GM23338 (cell line): ENCODE data around the gene CDKAL1.
"Not testable (repeated sequence)": the region's sequence is repeated elsewhere in the genome, so short reads cannot be mapped to it uniquely, and the experiment has no call there.

Experiments
- CREB1 ChIP-seq: fragments of 250-450 bp; sonication (Bioruptor Pico); IDR thresholded peaks from 2 replicates; pipeline ENCODE4 v1.5.0; 2020; ENCODE audit warnings: low read depth, mild to moderate bottlenecking, moderate library complexity
- EZH2 ChIP-seq: fragments of 200-600 bp; sonication (generic); IDR thresholded peaks from one replicate; pipeline ENCODE4 v1.8.0; 2017; ENCODE audit warnings: antibody characterized with exemption, mild to moderate bottlenecking, low read depth; ENCODE audit not compliant: unreplicated experiment
- EZH2phosphoT487 ChIP-seq: fragments of 200-600 bp; sonication (generic); IDR thresholded peaks from one replicate; pipeline ENCODE4 v1.8.1; 2018; ENCODE audit warnings: antibody characterized with exemption; ENCODE audit not compliant: unreplicated experiment
- JUNB ChIP-seq: IDR thresholded peaks from one replicate; pipeline ENCODE4 v1.6.1; 2016; ENCODE audit warnings: antibody characterized with exemption; ENCODE audit not compliant: unreplicated experiment
- NANOG ChIP-seq: IDR thresholded peaks from 2 replicates; pipeline ENCODE4 v1.6.1; 2016; ENCODE audit warnings: antibody characterized with exemption, borderline replicate concordance
- POLR2AphosphoS5 ChIP-seq: IDR thresholded peaks from 2 replicates; pipeline ENCODE4 v1.6.1; 2016; ENCODE audit warnings: antibody characterized with exemption, low read depth
- STAT1 ChIP-seq: IDR thresholded peaks from one replicate; pipeline ENCODE4 v1.6.1; 2016; ENCODE audit warnings: antibody characterized with exemption; ENCODE audit not compliant: unreplicated experiment
- ZNF114 ChIP-seq: fragments of 250-450 bp; sonication (Bioruptor Pico); IDR thresholded peaks from 2 replicates; pipeline ENCODE4 v1.5.0; 2020; ENCODE audit warnings: mild to moderate bottlenecking, moderate library complexity
- TF ChIP-seq, protein P1 (sequence below), 2 experiments: fragments of 200-600 bp in 1 of 2; sonication (generic) in 1 of 2; conservative IDR thresholded peaks; 2 replicates each; pipeline versions ENCODE4 v1.5.1 to v1.6.1; 2016 to 2017; ENCODE audit warnings: antibody characterized with exemption in 2 of 2, low read depth in 2 of 2, mild to moderate bottlenecking in 2 of 2, moderate library complexity in 1 of 2
- TF ChIP-seq, protein P2 (sequence below): IDR thresholded peaks from 2 replicates; pipeline ENCODE4 v1.6.1; 2016; ENCODE audit warnings: antibody characterized with exemption
- TF ChIP-seq, protein P3 (sequence below): IDR thresholded peaks from one replicate; pipeline ENCODE4 v1.6.1; 2018; ENCODE audit warnings: antibody characterized with exemption; ENCODE audit not compliant: unreplicated experiment
- TF ChIP-seq, protein P4 (sequence below): fragments of 250-450 bp; sonication (Bioruptor Pico); IDR thresholded peaks from 2 replicates; pipeline ENCODE4 v1.5.0; 2020; ENCODE audit warnings: mild to moderate bottlenecking, moderate library complexity

DNA sequence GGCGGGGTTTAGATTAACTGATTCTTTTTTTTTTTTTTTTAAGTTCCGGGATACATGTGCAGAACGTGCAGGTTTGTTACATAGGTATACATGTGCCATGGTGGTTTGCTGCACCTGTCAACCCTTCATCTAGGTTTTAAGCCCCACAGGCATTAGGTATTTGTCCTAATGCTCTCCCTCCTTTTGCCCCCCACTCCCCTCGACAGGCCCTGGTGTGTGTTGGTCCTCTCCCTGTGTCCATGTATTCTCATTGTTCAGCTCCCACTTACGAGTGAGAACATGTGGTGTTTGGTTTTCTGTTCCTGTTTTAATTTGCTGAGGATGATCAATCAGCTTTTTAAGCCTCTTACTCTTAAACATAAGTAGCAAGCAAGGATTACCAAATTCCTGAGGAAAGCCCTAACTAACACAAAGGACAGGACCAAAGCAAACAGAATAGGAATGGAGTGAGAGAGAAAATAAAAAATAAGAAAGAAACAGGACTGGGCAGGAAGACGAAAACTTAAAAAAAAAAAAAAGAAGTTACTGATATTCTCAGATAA, 558.0 kb downstream of the CDKAL1 start:
- TF ChIP-seq, protein P1, sequence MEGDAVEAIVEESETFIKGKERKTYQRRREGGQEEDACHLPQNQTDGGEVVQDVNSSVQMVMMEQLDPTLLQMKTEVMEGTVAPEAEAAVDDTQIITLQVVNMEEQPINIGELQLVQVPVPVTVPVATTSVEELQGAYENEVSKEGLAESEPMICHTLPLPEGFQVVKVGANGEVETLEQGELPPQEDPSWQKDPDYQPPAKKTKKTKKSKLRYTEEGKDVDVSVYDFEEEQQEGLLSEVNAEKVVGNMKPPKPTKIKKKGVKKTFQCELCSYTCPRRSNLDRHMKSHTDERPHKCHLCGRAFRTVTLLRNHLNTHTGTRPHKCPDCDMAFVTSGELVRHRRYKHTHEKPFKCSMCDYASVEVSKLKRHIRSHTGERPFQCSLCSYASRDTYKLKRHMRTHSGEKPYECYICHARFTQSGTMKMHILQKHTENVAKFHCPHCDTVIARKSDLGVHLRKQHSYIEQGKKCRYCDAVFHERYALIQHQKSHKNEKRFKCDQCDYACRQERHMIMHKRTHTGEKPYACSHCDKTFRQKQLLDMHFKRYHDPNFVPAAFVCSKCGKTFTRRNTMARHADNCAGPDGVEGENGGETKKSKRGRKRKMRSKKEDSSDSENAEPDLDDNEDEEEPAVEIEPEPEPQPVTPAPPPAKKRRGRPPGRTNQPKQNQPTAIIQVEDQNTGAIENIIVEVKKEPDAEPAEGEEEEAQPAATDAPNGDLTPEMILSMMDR (conservative IDR thresholded peaks at IDR 0.05; ENCODE audit: low read depth in 2 of 2): not testable (repeated sequence)
- TF ChIP-seq STAT1, EZH2, POLR2AphosphoS5, NANOG, ZNF114, CREB1, JUNB, EZH2phosphoT487: not testable (repeated sequence)
- TF ChIP-seq, protein P2, sequence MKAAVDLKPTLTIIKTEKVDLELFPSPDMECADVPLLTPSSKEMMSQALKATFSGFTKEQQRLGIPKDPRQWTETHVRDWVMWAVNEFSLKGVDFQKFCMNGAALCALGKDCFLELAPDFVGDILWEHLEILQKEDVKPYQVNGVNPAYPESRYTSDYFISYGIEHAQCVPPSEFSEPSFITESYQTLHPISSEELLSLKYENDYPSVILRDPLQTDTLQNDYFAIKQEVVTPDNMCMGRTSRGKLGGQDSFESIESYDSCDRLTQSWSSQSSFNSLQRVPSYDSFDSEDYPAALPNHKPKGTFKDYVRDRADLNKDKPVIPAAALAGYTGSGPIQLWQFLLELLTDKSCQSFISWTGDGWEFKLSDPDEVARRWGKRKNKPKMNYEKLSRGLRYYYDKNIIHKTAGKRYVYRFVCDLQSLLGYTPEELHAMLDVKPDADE: not testable (repeated sequence)
- TF ChIP-seq, protein P3, sequence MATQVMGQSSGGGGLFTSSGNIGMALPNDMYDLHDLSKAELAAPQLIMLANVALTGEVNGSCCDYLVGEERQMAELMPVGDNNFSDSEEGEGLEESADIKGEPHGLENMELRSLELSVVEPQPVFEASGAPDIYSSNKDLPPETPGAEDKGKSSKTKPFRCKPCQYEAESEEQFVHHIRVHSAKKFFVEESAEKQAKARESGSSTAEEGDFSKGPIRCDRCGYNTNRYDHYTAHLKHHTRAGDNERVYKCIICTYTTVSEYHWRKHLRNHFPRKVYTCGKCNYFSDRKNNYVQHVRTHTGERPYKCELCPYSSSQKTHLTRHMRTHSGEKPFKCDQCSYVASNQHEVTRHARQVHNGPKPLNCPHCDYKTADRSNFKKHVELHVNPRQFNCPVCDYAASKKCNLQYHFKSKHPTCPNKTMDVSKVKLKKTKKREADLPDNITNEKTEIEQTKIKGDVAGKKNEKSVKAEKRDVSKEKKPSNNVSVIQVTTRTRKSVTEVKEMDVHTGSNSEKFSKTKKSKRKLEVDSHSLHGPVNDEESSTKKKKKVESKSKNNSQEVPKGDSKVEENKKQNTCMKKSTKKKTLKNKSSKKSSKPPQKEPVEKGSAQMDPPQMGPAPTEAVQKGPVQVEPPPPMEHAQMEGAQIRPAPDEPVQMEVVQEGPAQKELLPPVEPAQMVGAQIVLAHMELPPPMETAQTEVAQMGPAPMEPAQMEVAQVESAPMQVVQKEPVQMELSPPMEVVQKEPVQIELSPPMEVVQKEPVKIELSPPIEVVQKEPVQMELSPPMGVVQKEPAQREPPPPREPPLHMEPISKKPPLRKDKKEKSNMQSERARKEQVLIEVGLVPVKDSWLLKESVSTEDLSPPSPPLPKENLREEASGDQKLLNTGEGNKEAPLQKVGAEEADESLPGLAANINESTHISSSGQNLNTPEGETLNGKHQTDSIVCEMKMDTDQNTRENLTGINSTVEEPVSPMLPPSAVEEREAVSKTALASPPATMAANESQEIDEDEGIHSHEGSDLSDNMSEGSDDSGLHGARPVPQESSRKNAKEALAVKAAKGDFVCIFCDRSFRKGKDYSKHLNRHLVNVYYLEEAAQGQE: not testable (repeated sequence)
- TF ChIP-seq, protein P4, sequence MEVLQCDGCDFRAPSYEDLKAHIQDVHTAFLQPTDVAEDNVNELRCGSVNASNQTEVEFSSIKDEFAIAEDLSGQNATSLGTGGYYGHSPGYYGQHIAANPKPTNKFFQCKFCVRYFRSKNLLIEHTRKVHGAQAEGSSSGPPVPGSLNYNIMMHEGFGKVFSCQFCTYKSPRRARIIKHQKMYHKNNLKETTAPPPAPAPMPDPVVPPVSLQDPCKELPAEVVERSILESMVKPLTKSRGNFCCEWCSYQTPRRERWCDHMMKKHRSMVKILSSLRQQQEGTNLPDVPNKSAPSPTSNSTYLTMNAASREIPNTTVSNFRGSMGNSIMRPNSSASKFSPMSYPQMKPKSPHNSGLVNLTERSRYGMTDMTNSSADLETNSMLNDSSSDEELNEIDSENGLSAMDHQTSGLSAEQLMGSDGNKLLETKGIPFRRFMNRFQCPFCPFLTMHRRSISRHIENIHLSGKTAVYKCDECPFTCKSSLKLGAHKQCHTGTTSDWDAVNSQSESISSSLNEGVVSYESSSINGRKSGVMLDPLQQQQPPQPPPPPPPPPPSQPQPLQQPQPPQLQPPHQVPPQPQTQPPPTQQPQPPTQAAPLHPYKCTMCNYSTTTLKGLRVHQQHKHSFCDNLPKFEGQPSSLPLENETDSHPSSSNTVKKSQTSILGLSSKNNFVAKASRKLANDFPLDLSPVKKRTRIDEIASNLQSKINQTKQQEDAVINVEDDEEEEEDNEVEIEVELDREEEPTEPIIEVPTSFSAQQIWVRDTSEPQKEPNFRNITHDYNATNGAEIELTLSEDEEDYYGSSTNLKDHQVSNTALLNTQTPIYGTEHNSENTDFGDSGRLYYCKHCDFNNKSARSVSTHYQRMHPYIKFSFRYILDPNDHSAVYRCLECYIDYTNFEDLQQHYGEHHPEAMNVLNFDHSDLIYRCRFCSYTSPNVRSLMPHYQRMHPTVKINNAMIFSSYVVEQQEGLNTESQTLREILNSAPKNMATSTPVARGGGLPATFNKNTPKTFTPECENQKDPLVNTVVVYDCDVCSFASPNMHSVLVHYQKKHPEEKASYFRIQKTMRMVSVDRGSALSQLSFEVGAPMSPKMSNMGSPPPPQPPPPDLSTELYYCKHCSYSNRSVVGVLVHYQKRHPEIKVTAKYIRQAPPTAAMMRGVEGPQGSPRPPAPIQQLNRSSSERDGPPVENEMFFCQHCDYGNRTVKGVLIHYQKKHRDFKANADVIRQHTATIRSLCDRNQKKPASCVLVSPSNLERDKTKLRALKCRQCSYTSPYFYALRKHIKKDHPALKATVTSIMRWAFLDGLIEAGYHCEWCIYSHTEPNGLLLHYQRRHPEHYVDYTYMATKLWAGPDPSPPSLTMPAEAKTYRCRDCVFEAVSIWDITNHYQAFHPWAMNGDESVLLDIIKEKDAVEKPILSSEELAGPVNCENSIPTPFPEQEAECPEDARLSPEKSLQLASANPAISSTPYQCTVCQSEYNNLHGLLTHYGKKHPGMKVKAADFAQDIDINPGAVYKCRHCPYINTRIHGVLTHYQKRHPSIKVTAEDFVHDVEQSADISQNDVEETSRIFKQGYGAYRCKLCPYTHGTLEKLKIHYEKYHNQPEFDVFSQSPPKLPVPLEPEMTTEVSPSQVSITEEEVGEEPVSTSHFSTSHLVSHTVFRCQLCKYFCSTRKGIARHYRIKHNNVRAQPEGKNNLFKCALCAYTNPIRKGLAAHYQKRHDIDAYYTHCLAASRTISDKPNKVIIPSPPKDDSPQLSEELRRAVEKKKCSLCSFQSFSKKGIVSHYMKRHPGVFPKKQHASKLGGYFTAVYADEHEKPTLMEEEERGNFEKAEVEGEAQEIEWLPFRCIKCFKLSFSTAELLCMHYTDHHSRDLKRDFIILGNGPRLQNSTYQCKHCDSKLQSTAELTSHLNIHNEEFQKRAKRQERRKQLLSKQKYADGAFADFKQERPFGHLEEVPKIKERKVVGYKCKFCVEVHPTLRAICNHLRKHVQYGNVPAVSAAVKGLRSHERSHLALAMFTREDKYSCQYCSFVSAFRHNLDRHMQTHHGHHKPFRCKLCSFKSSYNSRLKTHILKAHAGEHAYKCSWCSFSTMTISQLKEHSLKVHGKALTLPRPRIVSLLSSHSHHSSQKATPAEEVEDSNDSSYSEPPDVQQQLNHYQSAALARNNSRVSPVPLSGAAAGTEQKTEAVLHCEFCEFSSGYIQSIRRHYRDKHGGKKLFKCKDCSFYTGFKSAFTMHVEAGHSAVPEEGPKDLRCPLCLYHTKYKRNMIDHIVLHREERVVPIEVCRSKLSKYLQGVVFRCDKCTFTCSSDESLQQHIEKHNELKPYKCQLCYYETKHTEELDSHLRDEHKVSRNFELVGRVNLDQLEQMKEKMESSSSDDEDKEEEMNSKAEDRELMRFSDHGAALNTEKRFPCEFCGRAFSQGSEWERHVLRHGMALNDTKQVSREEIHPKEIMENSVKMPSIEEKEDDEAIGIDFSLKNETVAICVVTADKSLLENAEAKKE (CRISPR knock-in tag): not testable (repeated sequence)
